ENCODE results near the gene CAMK1D. TPM values are rescaled to one million over a fixed set of nuclear protein-coding genes. Genes with fewer than 3 reads are reported as not detected.

CAMK1D gene
- total and polyA plus RNA-seq, 3 donors from 2014 or later: 10.0 to 14.5 (median 14.0) TPM

GRCh38 chr10:12479924-12480323 lies 130.6 kb downstream of the CAMK1D start:
- no peaks in the 10 kb centered on the region for H3K9me3 ChIP-seq
- DNase-seq: no peak
- no peak overlapping the region for H3K4me3 ChIP-seq
- H3K27me3 ChIP-seq: no peaks in the 10 kb centered on the region
- H3K4me1 ChIP-seq: no peaks in the 10 kb centered on the region
- no peak overlapping the region for H3K27ac ChIP-seq
- intact Hi-C loops (cut with DNase I; ENCODE audit: low total_unique reads): no loop called here
- no peaks in the 10 kb centered on the region for H3K36me3 ChIP-seq (ENCODE audit: low read depth, missing control alignments)
- no peak for TF ChIP-seq POLR2A (IDR thresholded peaks at IDR 0.05)
- TF ChIP-seq, protein P1, sequence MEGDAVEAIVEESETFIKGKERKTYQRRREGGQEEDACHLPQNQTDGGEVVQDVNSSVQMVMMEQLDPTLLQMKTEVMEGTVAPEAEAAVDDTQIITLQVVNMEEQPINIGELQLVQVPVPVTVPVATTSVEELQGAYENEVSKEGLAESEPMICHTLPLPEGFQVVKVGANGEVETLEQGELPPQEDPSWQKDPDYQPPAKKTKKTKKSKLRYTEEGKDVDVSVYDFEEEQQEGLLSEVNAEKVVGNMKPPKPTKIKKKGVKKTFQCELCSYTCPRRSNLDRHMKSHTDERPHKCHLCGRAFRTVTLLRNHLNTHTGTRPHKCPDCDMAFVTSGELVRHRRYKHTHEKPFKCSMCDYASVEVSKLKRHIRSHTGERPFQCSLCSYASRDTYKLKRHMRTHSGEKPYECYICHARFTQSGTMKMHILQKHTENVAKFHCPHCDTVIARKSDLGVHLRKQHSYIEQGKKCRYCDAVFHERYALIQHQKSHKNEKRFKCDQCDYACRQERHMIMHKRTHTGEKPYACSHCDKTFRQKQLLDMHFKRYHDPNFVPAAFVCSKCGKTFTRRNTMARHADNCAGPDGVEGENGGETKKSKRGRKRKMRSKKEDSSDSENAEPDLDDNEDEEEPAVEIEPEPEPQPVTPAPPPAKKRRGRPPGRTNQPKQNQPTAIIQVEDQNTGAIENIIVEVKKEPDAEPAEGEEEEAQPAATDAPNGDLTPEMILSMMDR (IDR thresholded peaks at IDR 0.05): no peak
- 83 to 87% methylated on average over 9 of the region's 9 CpGs for WGBS, 2 donors

GRCh38 chr10:12480440-12480839 lies 131.1 kb downstream of the CAMK1D start:
- H3K36me3 ChIP-seq (ENCODE audit: low read depth, missing control alignments): no peaks in the 10 kb centered on the region
- WGBS, 2 donors: 82 to 85% methylated on average over 4 of the region's 4 CpGs
- H3K4me1 ChIP-seq: peaks cover 2% of the 10 kb centered on the region
- TF ChIP-seq POLR2A (IDR thresholded peaks at IDR 0.05): no peak
- TF ChIP-seq, protein P1 (IDR thresholded peaks at IDR 0.05): no peak
- no peaks in the 10 kb centered on the region for H3K9me3 ChIP-seq
- DNase-seq: no peak
- intact Hi-C loops (cut with DNase I; ENCODE audit: low total_unique reads): no loop called here
- no peaks in the 10 kb centered on the region for H3K27me3 ChIP-seq
- H3K4me3 ChIP-seq: no peak overlapping the region
- H3K27ac ChIP-seq: no peak overlapping the region

DNA sequence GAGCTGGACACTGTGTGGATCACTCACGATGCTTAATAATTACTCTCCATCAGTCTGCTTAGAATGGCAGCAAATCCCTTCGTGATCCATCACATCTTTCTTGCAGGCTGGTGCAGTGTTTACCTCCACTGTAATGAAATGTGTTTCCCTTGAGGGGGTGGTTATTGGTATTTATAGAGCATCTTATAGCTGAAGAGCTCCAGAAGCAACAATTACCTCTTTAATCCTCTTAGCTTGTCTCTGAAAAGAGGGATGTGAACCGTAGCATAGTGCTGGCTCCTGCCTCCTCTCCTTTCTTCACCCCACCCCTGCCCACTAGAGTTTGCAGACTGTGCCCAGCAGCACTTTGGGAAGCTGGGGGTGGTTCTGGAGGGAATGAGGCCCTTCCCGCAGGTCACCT lies 132.6 kb downstream of the CAMK1D start:
- intact Hi-C loops (cut with DNase I; ENCODE audit: low total_unique reads): no loop called here
- 83 to 84% methylated on average over 4 of the region's 4 CpGs for WGBS, 2 donors
- Histone ChIP-seq H3K4me1 (peaks cover 2% of the 10 kb centered on the region), H3K27me3 (no peaks in the 10 kb centered on the region), H3K9me3 (no peaks in the 10 kb centered on the region), H3K27ac (no peak overlapping the region), H3K36me3 (ENCODE audit: low read depth, missing control alignments) (no peaks in the 10 kb centered on the region), H3K4me3 (no peak overlapping the region)
- TF ChIP-seq, protein P1 (IDR thresholded peaks at IDR 0.05): no peak
- no peak for TF ChIP-seq POLR2A (IDR thresholded peaks at IDR 0.05)
- DNase-seq: no peak

- TF ChIP-seq, protein P1 (IDR thresholded peaks at IDR 0.05): no peak
- no peak for TF ChIP-seq POLR2A (IDR thresholded peaks at IDR 0.05)
- no peaks in the 10 kb centered on the region for H3K27me3 ChIP-seq
- H3K27ac ChIP-seq: no peak overlapping the region
- H3K4me3 ChIP-seq: no peak overlapping the region
- 62 to 82% methylated on average over 12 of the region's 12 CpGs for WGBS, 2 donors
- intact Hi-C loops (cut with DNase I; ENCODE audit: low total_unique reads): no loop called here
- peaks cover 2% of the 10 kb centered on the region for H3K4me1 ChIP-seq
- H3K36me3 ChIP-seq (ENCODE audit: low read depth, missing control alignments): no peaks in the 10 kb centered on the region
- no peak for DNase-seq
- H3K9me3 ChIP-seq: no peaks in the 10 kb centered on the region
These were observed 133.2 kb downstream of the CAMK1D start for GRCh38 chr10:12482587-12482986.

All from testis (tissue), 3 donors.